H1 (cell line): ENCODE results near the gene RAP1A. TPM values are rescaled to one million over a fixed set of nuclear protein-coding genes. Genes with fewer than 3 reads are reported as not detected.

Source experiments
- JUN ChIP-seq: IDR thresholded peaks from 2 replicates; pipeline ENCODE4 v1.6.1; 2011; ENCODE audit warnings: low read depth, mild to moderate bottlenecking, improper control_type of control experiment, low read length
- RAD21 ChIP-seq, 2 experiments: IDR thresholded peaks in 1 of 2; conservative IDR thresholded peaks in 1 of 2; 2 replicates each; pipeline ENCODE4 v1.6.1; 2011; ENCODE audit warnings: low read depth in 2 of 2, low read length in 2 of 2, improper control_type of control experiment in 1 of 2, inconsistent platforms in 1 of 2, mild to moderate bottlenecking in 1 of 2, moderate library complexity in 1 of 2
- SIN3A ChIP-seq, 2 experiments: IDR thresholded peaks in 1 of 2; conservative IDR thresholded peaks in 1 of 2; 2 replicates each; pipeline ENCODE4 v1.6.1; 2011 to 2012; ENCODE audit warnings: low read length in 2 of 2, improper control_type of control experiment in 1 of 2, low read depth in 1 of 2, mild to moderate bottlenecking in 1 of 2
- SP1 ChIP-seq: IDR thresholded peaks from 2 replicates; pipeline ENCODE4 v1.6.1; 2011; ENCODE audit warnings: low read depth, low read length
- polyA plus RNA-seq, 7 experiments: library from polyadenylated mRNA; depleted of rRNA in 3 of 7; stranded (reverse) in 5 of 7; unstranded in 2 of 7; fragments of >200 nt in 5 of 7; fragments of 200-250 nt in 2 of 7; gene quantifications; 1 replicate in 5 of 7; 2 replicates in 1 of 7; 4 replicates in 1 of 7; pipeline versions ENCODE4 v1.2.1 to v1.2.3, GENCODE V29; 2011 to 2013; ENCODE audit warnings: missing spikeins in 2 of 7, mixed read lengths in 2 of 7
- total RNA-seq: library from RNA; stranded (reverse); fragmentation: NEBNext Ultra II Directional; extraction: Animal tissue kit (Norgen Biotek cat#: 25700); gene quantifications from 2 replicates; pipeline ENCODE4 v1.2.1, GENCODE V29; 2021
- TF ChIP-seq, protein P1 (sequence below): fragments of 300-600 bp; sonication (generic); IDR thresholded peaks from 2 replicates; pipeline ENCODE4 v1.7.1; 2012; ENCODE audit warnings: low read length, moderate library complexity, mild to moderate bottlenecking, inconsistent platforms; ENCODE audit not compliant: insufficient replicate concordance
- TF ChIP-seq, protein P2 (sequence below), 3 experiments: IDR thresholded peaks; 1 replicate in 2 of 3; 2 replicates in 1 of 3; pipeline versions ENCODE4 v1.5.1 to v1.6.1; 2011; ENCODE audit warnings: low read length in 3 of 3, mild to moderate bottlenecking in 3 of 3, inconsistent platforms in 2 of 3, low read depth in 1 of 3, moderate library complexity in 1 of 3; ENCODE audit not compliant: insufficient read depth in 1 of 3; ENCODE audit errors: control extremely low read depth in 1 of 3

RAP1A gene
- total and polyA plus RNA-seq, 2 of the 8 experiments (the other 6 are each of a cell fraction or from before 2014, with no cell fraction given), result 10.9 to 35.8 TPM

DNA sequence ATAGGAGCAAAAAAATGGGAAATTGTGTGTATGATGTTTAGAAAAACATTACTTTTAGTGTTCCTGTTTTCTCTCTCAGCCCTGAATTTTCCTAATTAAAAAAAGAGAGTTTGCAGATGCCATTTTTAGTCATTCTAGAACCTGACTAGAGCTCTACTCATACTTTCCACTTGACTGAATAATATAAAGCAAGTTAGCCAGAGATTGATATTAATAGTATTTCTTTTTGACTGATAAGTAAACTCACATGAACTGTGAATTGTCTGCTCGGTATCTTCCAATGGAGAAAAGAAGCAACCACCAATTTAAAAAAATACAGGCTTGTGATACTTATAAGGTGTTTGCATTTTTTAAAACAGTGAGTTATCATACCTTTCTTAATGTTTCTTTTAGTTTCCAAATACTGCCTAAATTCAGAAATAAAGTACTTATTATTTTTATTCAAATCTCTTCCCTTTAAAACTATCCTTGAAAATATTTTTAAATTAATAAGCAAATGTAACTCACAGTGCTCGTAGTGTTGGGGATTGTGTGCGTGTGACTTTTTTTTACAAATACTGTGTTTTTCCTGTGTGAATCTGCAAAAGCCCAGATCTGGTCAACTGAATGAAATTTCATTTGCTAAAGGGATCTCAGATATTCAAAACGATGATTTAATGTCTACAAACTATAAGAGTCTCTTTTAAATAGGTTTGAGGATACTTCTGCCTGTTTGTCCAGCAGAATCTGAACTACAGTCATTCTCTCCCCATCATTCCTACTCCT, 9.8 kb downstream of the RAP1A start (continued):
- TF ChIP-seq, protein P1, sequence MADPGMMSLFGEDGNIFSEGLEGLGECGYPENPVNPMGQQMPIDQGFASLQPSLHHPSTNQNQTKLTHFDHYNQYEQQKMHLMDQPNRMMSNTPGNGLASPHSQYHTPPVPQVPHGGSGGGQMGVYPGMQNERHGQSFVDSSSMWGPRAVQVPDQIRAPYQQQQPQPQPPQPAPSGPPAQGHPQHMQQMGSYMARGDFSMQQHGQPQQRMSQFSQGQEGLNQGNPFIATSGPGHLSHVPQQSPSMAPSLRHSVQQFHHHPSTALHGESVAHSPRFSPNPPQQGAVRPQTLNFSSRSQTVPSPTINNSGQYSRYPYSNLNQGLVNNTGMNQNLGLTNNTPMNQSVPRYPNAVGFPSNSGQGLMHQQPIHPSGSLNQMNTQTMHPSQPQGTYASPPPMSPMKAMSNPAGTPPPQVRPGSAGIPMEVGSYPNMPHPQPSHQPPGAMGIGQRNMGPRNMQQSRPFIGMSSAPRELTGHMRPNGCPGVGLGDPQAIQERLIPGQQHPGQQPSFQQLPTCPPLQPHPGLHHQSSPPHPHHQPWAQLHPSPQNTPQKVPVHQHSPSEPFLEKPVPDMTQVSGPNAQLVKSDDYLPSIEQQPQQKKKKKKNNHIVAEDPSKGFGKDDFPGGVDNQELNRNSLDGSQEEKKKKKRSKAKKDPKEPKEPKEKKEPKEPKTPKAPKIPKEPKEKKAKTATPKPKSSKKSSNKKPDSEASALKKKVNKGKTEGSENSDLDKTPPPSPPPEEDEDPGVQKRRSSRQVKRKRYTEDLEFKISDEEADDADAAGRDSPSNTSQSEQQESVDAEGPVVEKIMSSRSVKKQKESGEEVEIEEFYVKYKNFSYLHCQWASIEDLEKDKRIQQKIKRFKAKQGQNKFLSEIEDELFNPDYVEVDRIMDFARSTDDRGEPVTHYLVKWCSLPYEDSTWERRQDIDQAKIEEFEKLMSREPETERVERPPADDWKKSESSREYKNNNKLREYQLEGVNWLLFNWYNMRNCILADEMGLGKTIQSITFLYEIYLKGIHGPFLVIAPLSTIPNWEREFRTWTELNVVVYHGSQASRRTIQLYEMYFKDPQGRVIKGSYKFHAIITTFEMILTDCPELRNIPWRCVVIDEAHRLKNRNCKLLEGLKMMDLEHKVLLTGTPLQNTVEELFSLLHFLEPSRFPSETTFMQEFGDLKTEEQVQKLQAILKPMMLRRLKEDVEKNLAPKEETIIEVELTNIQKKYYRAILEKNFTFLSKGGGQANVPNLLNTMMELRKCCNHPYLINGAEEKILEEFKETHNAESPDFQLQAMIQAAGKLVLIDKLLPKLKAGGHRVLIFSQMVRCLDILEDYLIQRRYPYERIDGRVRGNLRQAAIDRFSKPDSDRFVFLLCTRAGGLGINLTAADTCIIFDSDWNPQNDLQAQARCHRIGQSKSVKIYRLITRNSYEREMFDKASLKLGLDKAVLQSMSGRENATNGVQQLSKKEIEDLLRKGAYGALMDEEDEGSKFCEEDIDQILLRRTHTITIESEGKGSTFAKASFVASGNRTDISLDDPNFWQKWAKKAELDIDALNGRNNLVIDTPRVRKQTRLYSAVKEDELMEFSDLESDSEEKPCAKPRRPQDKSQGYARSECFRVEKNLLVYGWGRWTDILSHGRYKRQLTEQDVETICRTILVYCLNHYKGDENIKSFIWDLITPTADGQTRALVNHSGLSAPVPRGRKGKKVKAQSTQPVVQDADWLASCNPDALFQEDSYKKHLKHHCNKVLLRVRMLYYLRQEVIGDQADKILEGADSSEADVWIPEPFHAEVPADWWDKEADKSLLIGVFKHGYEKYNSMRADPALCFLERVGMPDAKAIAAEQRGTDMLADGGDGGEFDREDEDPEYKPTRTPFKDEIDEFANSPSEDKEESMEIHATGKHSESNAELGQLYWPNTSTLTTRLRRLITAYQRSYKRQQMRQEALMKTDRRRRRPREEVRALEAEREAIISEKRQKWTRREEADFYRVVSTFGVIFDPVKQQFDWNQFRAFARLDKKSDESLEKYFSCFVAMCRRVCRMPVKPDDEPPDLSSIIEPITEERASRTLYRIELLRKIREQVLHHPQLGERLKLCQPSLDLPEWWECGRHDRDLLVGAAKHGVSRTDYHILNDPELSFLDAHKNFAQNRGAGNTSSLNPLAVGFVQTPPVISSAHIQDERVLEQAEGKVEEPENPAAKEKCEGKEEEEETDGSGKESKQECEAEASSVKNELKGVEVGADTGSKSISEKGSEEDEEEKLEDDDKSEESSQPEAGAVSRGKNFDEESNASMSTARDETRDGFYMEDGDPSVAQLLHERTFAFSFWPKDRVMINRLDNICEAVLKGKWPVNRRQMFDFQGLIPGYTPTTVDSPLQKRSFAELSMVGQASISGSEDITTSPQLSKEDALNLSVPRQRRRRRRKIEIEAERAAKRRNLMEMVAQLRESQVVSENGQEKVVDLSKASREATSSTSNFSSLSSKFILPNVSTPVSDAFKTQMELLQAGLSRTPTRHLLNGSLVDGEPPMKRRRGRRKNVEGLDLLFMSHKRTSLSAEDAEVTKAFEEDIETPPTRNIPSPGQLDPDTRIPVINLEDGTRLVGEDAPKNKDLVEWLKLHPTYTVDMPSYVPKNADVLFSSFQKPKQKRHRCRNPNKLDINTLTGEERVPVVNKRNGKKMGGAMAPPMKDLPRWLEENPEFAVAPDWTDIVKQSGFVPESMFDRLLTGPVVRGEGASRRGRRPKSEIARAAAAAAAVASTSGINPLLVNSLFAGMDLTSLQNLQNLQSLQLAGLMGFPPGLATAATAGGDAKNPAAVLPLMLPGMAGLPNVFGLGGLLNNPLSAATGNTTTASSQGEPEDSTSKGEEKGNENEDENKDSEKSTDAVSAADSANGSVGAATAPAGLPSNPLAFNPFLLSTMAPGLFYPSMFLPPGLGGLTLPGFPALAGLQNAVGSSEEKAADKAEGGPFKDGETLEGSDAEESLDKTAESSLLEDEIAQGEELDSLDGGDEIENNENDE, result no peak
- TF ChIP-seq SIN3A (conservative IDR thresholded peaks at IDR 0.05 in 1 of 2, IDR thresholded peaks at IDR 0.05 in 1 of 2; ENCODE audit: low read depth in 1 of 2, low read length in 2 of 2) (no peak), SP1 (no peak), JUN (no peak), RAD21 (IDR thresholded peaks at IDR 0.05 in 1 of 2, conservative IDR thresholded peaks at IDR 0.05 in 1 of 2; ENCODE audit: low read depth in 2 of 2, low read length in 2 of 2) (no peak)
- TF ChIP-seq, protein P2, sequence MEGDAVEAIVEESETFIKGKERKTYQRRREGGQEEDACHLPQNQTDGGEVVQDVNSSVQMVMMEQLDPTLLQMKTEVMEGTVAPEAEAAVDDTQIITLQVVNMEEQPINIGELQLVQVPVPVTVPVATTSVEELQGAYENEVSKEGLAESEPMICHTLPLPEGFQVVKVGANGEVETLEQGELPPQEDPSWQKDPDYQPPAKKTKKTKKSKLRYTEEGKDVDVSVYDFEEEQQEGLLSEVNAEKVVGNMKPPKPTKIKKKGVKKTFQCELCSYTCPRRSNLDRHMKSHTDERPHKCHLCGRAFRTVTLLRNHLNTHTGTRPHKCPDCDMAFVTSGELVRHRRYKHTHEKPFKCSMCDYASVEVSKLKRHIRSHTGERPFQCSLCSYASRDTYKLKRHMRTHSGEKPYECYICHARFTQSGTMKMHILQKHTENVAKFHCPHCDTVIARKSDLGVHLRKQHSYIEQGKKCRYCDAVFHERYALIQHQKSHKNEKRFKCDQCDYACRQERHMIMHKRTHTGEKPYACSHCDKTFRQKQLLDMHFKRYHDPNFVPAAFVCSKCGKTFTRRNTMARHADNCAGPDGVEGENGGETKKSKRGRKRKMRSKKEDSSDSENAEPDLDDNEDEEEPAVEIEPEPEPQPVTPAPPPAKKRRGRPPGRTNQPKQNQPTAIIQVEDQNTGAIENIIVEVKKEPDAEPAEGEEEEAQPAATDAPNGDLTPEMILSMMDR (IDR thresholded peaks at IDR 0.05; ENCODE audit: control extremely low read depth in 1 of 3, insufficient read depth in 1 of 3, low read depth in 1 of 3, low read length in 3 of 3), result no peak
